PC-9 (cell line): ENCODE data around the gene STOX1.
"Not testable (repeated sequence)": the region's sequence is repeated elsewhere in the genome, so short reads cannot be mapped to it uniquely, and the experiment has no call there.

ENCODE experiments used
- EZH2 ChIP-seq: fragments of 200-600 bp; sonication (generic); IDR thresholded peaks from 2 replicates; pipeline ENCODE4 v1.8.0; 2017; ENCODE audit warnings: antibody characterized with exemption, low read depth
- TF ChIP-seq, protein P1 (sequence below): fragments of 200-600 bp; sonication (generic); conservative IDR thresholded peaks from 2 replicates; pipeline ENCODE4 v1.6.1; 2017; ENCODE audit warnings: mixed run types, antibody characterized with exemption, mild to moderate bottlenecking, moderate library complexity

DNA sequence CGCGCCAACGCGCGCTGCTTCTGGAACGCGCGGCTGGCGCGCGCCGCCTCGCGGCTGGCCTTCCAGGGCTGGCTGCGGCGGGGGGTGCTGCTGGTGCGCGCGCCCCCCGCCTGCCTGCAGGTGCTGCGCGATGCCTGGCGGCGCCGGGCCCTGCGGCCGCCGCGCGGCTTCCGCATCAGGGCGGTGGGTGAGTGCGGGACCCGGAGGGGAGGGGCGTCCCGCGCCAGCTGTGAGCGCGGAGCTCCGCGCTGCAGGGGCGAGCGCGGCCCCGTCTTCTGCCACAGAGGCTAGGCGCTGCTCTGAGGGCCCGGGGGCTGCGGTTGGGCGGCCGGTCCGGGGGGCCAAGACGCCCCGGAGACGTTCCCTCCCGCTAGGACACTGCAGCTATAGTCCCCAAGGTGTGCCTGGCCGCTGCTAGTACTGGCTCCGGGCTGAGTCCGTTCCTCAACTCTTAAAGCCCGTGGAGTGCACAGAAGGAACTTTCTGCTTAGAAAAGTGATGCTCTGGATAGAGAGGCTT is 811 bp downstream of the STOX1 start:
- TF ChIP-seq, protein P1, sequence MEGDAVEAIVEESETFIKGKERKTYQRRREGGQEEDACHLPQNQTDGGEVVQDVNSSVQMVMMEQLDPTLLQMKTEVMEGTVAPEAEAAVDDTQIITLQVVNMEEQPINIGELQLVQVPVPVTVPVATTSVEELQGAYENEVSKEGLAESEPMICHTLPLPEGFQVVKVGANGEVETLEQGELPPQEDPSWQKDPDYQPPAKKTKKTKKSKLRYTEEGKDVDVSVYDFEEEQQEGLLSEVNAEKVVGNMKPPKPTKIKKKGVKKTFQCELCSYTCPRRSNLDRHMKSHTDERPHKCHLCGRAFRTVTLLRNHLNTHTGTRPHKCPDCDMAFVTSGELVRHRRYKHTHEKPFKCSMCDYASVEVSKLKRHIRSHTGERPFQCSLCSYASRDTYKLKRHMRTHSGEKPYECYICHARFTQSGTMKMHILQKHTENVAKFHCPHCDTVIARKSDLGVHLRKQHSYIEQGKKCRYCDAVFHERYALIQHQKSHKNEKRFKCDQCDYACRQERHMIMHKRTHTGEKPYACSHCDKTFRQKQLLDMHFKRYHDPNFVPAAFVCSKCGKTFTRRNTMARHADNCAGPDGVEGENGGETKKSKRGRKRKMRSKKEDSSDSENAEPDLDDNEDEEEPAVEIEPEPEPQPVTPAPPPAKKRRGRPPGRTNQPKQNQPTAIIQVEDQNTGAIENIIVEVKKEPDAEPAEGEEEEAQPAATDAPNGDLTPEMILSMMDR = not testable (repeated sequence)
- not testable (repeated sequence) for TF ChIP-seq EZH2
